ENCODE results near the gene LIPT2. TPM values are rescaled to one million over a fixed set of nuclear protein-coding genes. Genes with fewer than 3 reads are reported as not detected.

LIPT2 gene
- total RNA-seq, 6 experiments from 2014 or later, result 0.63 to 2.0 (median 1.3) TPM

GRCh38 chr11:74459584-74459983, 33.9 kb downstream of the LIPT2 start:
- Mint-ChIP-seq H3K36me3 (ENCODE audit: low read depth) (no peaks in the 10 kb centered on the region), H3K27me3 (ENCODE audit: insufficient read depth) (peaks cover 6% of the 10 kb centered on the region), H3K4me1 (ENCODE audit: low read depth) (no peaks in the 10 kb centered on the region), H3K4me3 (no peak overlapping the region), H3K27ac (no peak overlapping the region), H3K9me3 (no peaks in the 10 kb centered on the region)
- TF ChIP-seq CTCF (IDR thresholded peaks at IDR 0.05), result no peak
- DNase-seq, result no peak

GRCh38 chr11:74457356-74457755, 36.2 kb downstream of the LIPT2 start:
- no peak for DNase-seq
- no peak overlapping the region for H3K27ac Mint-ChIP-seq
- H3K9me3 Mint-ChIP-seq, result no peaks in the 10 kb centered on the region
- H3K4me3 Mint-ChIP-seq, result no peak overlapping the region
- TF ChIP-seq CTCF (IDR thresholded peaks at IDR 0.05), result no peak
- H3K4me1 Mint-ChIP-seq (ENCODE audit: low read depth), result no peaks in the 10 kb centered on the region
- no peaks in the 10 kb centered on the region for H3K36me3 Mint-ChIP-seq (ENCODE audit: low read depth)
- peaks cover 3% of the 10 kb centered on the region for H3K27me3 Mint-ChIP-seq (ENCODE audit: insufficient read depth)

GRCh38 chr11:74453373-74453975, 40.0 kb downstream of the LIPT2 start:
- H3K27me3 Mint-ChIP-seq (ENCODE audit: insufficient read depth), result peaks cover 8% of the 10 kb centered on the region
- TF ChIP-seq CTCF (IDR thresholded peaks at IDR 0.05), result peak; percentile 89
- peak; percentile 25 for DNase-seq
- H3K4me3 Mint-ChIP-seq, result no peak overlapping the region
- no peaks in the 10 kb centered on the region for H3K9me3 Mint-ChIP-seq
- no peaks in the 10 kb centered on the region for H3K36me3 Mint-ChIP-seq (ENCODE audit: low read depth)
- peaks cover 8% of the 10 kb centered on the region for H3K4me1 Mint-ChIP-seq (ENCODE audit: low read depth)
- H3K27ac Mint-ChIP-seq, result no peak overlapping the region

GRCh38 chr11:74452366-74452765, 41.2 kb downstream of the LIPT2 start:
- H3K27me3 Mint-ChIP-seq (ENCODE audit: insufficient read depth), result peaks cover 9% of the 10 kb centered on the region
- no peak overlapping the region for H3K27ac Mint-ChIP-seq
- no peak for TF ChIP-seq CTCF (IDR thresholded peaks at IDR 0.05)
- peaks cover 8% of the 10 kb centered on the region for H3K4me1 Mint-ChIP-seq (ENCODE audit: low read depth)
- H3K36me3 Mint-ChIP-seq (ENCODE audit: low read depth), result no peaks in the 10 kb centered on the region
- H3K4me3 Mint-ChIP-seq, result 0 out of 2 replicates have a peak overlapping the region, but pooled peaks have one; percentile 12
- H3K9me3 Mint-ChIP-seq, result no peaks in the 10 kb centered on the region
- no peak for DNase-seq

- H3K4me1 Mint-ChIP-seq (ENCODE audit: low read depth), result peaks cover 8% of the 10 kb centered on the region
- H3K36me3 Mint-ChIP-seq (ENCODE audit: low read depth), result no peaks in the 10 kb centered on the region
- DNase-seq, result no peak
- H3K4me3 Mint-ChIP-seq, result no peak overlapping the region
- no peak for TF ChIP-seq CTCF (IDR thresholded peaks at IDR 0.05)
- no peak overlapping the region for H3K27ac Mint-ChIP-seq
- H3K27me3 Mint-ChIP-seq (ENCODE audit: insufficient read depth), result peaks cover 16% of the 10 kb centered on the region
- H3K9me3 Mint-ChIP-seq, result no peaks in the 10 kb centered on the region
Observed at GRCh38 chr11:74450318-74450717, 43.2 kb downstream of the LIPT2 start.
